Stimulated activated CD4-positive, alpha-beta T cell treated with anti-CD3 and anti-CD28 coated beads, Interleukin-4, amount 100 ng/mL, for 4 hours (primary cell): ENCODE data around the gene CCSER2.
"Not testable (repeated sequence)": the region's sequence is repeated elsewhere in the genome, so short reads cannot be mapped to it uniquely, and the experiment has no call there.

Source experiments
- DNase-seq, 2 experiments: peaks; one replicate each; pipeline ENCODE4 v3.0.0-alpha.2; 2020

The CCSER2 gene

GRCh38 chr10:84401854-84402611 lies 73.6 kb downstream of the CCSER2 start:
- DNase-seq, result no peak

- DNase-seq, result no peak
Measured at GRCh38 chr10:84404783-84405182, 76.4 kb downstream of the CCSER2 start.

- DNase-seq, result no peak
Measured at GRCh38 chr10:84405662-84406061, 77.3 kb downstream of the CCSER2 start.

- DNase-seq, result no peak
Measured at GRCh38 chr10:84406561-84406960, 78.2 kb downstream of the CCSER2 start.

- DNase-seq, result no peak
Measured at GRCh38 chr10:84407388-84408049, 79.1 kb downstream of the CCSER2 start.

GRCh38 chr10:84412482-84412881 lies 84.1 kb downstream of the CCSER2 start:
- no peak for DNase-seq

- DNase-seq, result not testable (repeated sequence)
Measured at GRCh38 chr10:84414110-84414509, 85.7 kb downstream of the CCSER2 start.

GRCh38 chr10:84415539-84416244 lies 87.3 kb downstream of the CCSER2 start:
- no peak for DNase-seq

- no peak for DNase-seq
Measured at GRCh38 chr10:84416245-84416555, 87.8 kb downstream of the CCSER2 start.

GRCh38 chr10:84423719-84424118 lies 95.3 kb downstream of the CCSER2 start:
- DNase-seq, result no peak

- no peak for DNase-seq
Measured at GRCh38 chr10:84424731-84425167, 96.4 kb downstream of the CCSER2 start.

- no peak for DNase-seq
Measured at GRCh38 chr10:84427903-84428650, 99.7 kb downstream of the CCSER2 start.

GRCh38 chr10:84428711-84429110 lies 100.3 kb downstream of the CCSER2 start:
- DNase-seq, result no peak

- peak; percentile 46 to 59 for DNase-seq
Measured at GRCh38 chr10:84429926-84430520, 101.6 kb downstream of the CCSER2 start.

- no peak for DNase-seq
Measured at GRCh38 chr10:84432891-84433290, 104.5 kb downstream of the CCSER2 start.

GRCh38 chr10:84440781-84441180 lies 112.4 kb downstream of the CCSER2 start:
- DNase-seq, result no peak

GRCh38 chr10:84447701-84448400 lies 119.5 kb downstream of the CCSER2 start:
- no peak for DNase-seq

- not testable (repeated sequence) for DNase-seq
Measured at GRCh38 chr10:84449351-84449750, 121.0 kb downstream of the CCSER2 start.

GRCh38 chr10:84452003-84452402 lies 123.6 kb downstream of the CCSER2 start:
- DNase-seq, result no peak

GRCh38 chr10:84453303-84453702 lies 124.9 kb downstream of the CCSER2 start:
- DNase-seq, result no peak

GRCh38 chr10:84456126-84456525 lies 127.7 kb downstream of the CCSER2 start:
- no peak for DNase-seq

- no peak for DNase-seq
Measured at GRCh38 chr10:84460520-84460919, 132.1 kb downstream of the CCSER2 start.
